Esophagus squamous epithelium (tissue), 4 donors: Measurements from ENCODE around the gene CDIPT.

ENCODE experiments used
- POLR2A ChIP-seq, 4 donors: fragments of 450-650 bp; IDR thresholded peaks; one replicate each; pipeline ENCODE4 v1.6.1; 2017; ENCODE audit warnings: antibody characterized with exemption in 4 of 4, mild to moderate bottlenecking in 4 of 4, moderate library complexity in 3 of 4
- TF ChIP-seq, protein P1 (sequence below), 6 experiments: fragments of 450-650 bp in 4 of 6; fragments of 200-600 bp in 2 of 6; sonication (generic) in 2 of 6; IDR thresholded peaks; one replicate each; pipeline ENCODE4 v1.5.1; 2016 to 2019; ENCODE audit warnings: antibody characterized with exemption in 6 of 6, mild to moderate bottlenecking in 4 of 6, moderate library complexity in 4 of 6

DNA sequence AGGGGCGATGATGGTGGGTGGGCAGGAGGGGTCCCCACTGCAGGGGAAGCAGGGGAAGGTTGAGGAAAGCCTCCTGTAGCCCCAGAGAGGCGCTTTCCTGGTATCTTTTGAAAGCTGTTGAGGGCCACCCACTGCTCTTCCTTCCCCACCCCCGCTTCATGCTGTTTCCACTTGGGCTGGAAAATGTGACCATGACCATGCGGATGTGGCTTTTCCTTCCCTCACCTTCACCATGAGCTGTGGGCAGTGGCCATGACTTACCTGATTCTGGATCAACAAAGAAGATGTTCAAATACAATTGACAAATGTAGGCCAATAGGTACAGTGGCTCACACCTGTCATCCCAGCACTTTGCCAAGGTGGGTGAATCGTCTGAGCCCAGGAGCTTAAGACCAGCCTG lies 28.9 kb downstream of the CDIPT start:
- TF ChIP-seq, protein P1, sequence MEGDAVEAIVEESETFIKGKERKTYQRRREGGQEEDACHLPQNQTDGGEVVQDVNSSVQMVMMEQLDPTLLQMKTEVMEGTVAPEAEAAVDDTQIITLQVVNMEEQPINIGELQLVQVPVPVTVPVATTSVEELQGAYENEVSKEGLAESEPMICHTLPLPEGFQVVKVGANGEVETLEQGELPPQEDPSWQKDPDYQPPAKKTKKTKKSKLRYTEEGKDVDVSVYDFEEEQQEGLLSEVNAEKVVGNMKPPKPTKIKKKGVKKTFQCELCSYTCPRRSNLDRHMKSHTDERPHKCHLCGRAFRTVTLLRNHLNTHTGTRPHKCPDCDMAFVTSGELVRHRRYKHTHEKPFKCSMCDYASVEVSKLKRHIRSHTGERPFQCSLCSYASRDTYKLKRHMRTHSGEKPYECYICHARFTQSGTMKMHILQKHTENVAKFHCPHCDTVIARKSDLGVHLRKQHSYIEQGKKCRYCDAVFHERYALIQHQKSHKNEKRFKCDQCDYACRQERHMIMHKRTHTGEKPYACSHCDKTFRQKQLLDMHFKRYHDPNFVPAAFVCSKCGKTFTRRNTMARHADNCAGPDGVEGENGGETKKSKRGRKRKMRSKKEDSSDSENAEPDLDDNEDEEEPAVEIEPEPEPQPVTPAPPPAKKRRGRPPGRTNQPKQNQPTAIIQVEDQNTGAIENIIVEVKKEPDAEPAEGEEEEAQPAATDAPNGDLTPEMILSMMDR (IDR thresholded peaks at IDR 0.05) = no peak
- TF ChIP-seq POLR2A (IDR thresholded peaks at IDR 0.05) = no peak
